Right forelimb (tissue), 1 donor: ENCODE measurements around the gene GPR35.

Experiments used
- DNase-seq: peaks from one replicate; pipeline ENCODE4 v3.0.0-alpha.2; 2018

Gene GPR35, protein sequence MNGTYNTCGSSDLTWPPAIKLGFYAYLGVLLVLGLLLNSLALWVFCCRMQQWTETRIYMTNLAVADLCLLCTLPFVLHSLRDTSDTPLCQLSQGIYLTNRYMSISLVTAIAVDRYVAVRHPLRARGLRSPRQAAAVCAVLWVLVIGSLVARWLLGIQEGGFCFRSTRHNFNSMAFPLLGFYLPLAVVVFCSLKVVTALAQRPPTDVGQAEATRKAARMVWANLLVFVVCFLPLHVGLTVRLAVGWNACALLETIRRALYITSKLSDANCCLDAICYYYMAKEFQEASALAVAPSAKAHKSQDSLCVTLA

GRCh38 chr2:240624950-240625621, at the start of gene GPR35:
TSS of gene GPR35 (plus strand) at chr2:240625480. CDS start at chr2:240629953, 4,473 bp downstream.
- peak; percentile 46 for DNase-seq

- DNase-seq: no peak
Measured at GRCh38 chr2:240576036-240576435, 49.2 kb upstream of the GPR35 start.

GRCh38 chr2:240576436-240577205, 48.7 kb upstream of the GPR35 start:
- no peak for DNase-seq

GRCh38 chr2:240577281-240578109, 47.8 kb upstream of the GPR35 start:
- no peak for DNase-seq

- DNase-seq: no peak
Measured at GRCh38 chr2:240578110-240578450, 47.2 kb upstream of the GPR35 start.

- no peak for DNase-seq
Measured at GRCh38 chr2:240578488-240578887, 46.8 kb upstream of the GPR35 start.

- no peak for DNase-seq
Measured at GRCh38 chr2:240579071-240579762, 46.1 kb upstream of the GPR35 start.

DNA sequence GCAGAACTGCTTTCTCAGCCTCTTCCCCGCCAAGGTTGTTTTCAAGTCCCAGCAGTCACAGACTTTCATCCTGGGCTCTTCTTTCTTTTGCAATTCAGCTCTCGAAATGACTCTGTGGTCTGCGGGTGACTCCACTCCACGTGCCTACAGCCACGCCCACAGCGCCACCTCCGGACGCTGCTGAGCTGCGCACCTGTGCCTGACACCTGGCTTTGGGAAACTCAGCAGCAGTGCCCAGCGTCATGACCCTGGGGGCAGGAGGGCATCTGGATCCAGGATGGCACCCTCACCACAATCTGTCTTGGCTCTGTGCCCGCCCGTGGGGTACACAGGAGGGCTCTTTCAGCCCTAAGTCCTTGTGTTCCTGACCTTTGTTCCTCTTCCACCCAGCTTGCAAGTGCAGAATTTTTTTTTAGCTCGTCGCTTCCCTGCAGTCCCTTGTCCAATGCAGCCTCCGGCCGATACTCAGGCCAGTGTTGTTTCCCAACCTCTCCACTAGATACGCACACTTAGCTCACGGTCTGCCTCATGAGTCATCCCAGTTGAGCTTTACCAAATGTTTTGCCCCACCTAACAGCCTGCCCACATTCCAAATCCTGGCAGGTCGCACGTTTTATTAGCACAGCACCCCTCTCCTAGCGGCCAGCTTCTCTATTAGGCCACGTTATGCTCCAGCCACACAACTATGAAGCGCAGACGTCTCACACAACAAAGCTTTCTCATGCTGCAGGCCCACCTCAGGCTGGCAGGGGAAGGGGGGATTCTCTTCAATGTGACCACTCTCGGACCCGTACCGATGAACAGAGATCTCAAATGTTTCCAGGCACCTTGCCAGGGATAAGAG, 45.3 kb upstream of the GPR35 start:
- DNase-seq: no peak

GRCh38 chr2:240581811-240582210, 43.5 kb upstream of the GPR35 start:
- DNase-seq: no peak

DNA sequence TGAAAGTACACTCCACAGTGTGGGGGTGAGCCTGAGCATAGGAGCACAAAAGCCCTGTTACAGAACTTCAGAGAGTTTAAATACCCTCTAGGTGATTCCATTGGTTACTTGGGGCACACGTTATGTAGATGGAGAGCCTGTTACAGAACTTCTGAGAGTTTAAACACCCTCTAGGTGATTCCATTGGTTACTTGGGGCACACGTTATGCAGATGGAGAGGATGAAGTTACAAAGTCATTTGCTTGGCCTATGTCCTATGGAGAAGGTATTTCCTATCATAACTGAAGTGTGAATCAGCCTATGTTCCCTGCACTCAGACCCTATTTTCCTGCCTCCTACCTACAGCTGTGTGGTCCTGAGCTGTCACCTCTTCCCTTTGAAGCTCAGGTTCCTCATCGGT, 42.5 kb upstream of the GPR35 start:
- no peak for DNase-seq

- DNase-seq: no peak
Measured at GRCh38 chr2:240583774-240584173, 41.5 kb upstream of the GPR35 start.

GRCh38 chr2:240584486-240585031, 40.7 kb upstream of the GPR35 start:
- DNase-seq: no peak

GRCh38 chr2:240585101-240585500, 40.2 kb upstream of the GPR35 start:
- DNase-seq: no peak

- DNase-seq: no peak
Measured at GRCh38 chr2:240585681-240586197, 39.5 kb upstream of the GPR35 start.

DNA sequence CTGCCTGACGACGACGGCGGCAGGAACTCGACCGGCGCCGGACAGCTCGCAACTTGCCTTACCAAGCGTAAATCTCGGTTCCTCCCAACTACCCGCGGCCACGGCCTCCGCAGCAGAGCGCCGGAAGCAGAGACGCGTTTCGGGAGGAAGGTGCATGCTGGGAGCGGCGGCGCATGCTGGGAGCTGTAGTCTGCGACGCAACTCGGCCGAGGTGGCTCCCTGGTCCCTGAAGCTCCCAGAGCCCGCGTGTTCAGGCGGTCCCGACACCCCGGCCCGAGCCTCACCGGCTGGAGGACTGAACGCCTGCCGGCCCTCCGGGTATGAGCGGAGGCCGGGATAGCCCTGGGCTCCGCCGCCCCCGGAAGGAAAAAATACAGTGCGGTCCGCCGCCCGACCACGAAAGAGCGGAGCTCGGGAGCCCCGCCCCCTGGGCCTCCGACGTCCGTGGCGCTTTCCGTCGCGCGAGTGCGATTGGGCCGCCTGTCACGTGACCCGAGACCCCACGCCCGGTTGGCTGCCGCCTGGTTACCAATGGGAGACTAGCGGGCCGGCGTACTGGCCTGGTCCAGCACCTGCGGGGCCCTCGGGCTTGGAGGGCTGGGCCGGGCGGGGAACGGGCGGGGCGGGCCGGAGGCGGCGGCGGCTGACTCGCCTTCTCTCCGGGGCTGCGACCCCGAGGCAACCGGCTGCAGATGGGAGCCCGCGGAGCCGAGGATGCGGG, 38.9 kb upstream of the GPR35 start, which contains the start of gene CAPN10:
Gene CAPN10, plus strand, starts transcription at position 537 of the 721 bp plus-strand sequence. Its CDS starts 178 bp downstream, at position 715.
- peak; percentile 98 for DNase-seq

- DNase-seq: no peak
Measured at GRCh38 chr2:240586919-240587800, 38.1 kb upstream of the GPR35 start.

GRCh38 chr2:240588006-240588655, 37.1 kb upstream of the GPR35 start:
- no peak for DNase-seq

DNA sequence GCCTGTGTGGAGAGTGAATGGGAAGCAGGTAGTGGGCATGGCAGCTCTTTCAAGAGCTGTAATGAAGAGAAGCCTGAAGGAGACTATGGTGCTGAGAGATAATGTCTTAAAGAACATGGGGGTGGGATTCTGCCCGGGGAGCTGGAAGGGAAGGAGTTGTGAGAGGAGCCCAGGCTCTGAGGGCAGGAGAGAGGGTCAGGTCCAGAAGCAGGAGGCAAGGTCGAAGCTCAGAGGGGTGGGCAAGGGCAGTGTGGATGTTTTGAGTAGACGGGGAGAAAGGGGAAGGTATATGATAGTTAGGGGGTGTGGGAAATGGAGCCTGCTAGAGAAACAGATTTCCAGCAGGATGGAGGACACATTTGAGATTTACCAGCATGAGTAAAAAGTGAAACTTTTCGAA, 36.6 kb upstream of the GPR35 start:
- DNase-seq: no peak
